HUES6 (cell line): ENCODE results near the gene MAGI1.

Source experiments
- H3K27ac ChIP-seq: 2 replicates; pipeline ENCODE4 v1.7.0; 2013; ENCODE audit warnings: low read depth, mild to moderate bottlenecking, low read length, inconsistent platforms
- H3K27me3 ChIP-seq: 2 replicates; pipeline ENCODE4 v1.6.1; 2013; ENCODE audit warnings: low read length; ENCODE audit not compliant: control insufficient read depth, insufficient read depth
- H3K36me3 ChIP-seq: 2 replicates; pipeline ENCODE4 v1.6.1; 2013; ENCODE audit warnings: low read length; ENCODE audit not compliant: control insufficient read depth, insufficient read depth
- H3K4me1 ChIP-seq: 2 replicates; pipeline ENCODE4 v1.6.1; 2013; ENCODE audit warnings: low read length; ENCODE audit not compliant: control insufficient read depth, insufficient read depth
- H3K4me3 ChIP-seq: 2 replicates; pipeline ENCODE4 v1.5.1; 2013; ENCODE audit warnings: low read depth, low read length
- H3K9ac ChIP-seq: one replicate; pipeline ENCODE4 v1.6.1; 2013; ENCODE audit warnings: mild to moderate bottlenecking, low read length
- H3K9me3 ChIP-seq: 2 replicates; pipeline ENCODE4 v1.6.1; 2013; ENCODE audit warnings: low read depth, low read length; ENCODE audit not compliant: control insufficient read depth, insufficient read depth

MAGI1 gene

DNA sequence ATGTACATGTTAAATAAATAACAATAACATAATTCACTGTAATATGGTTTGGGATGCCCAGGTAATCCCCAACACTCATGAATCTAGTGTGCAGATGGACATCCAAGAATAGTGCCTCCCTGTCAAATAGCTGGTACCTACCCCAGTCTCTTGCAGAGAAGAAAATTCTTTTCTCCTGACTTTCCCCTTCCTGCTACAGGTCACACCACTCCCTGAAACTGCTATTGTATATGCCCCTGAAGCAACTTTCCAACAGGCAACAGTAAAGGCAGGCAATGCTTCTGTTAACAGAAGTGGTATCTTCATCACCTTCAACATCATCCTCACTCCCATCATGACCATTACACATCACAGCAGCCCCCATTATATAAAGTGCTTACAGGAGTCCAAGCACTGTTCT, 431.6 kb downstream of the MAGI1 start:
- H3K4me3 ChIP-seq = no peak overlapping the region
- peaks cover 15% of the 10 kb centered on the region for H3K4me1 ChIP-seq
- no peak overlapping the region for H3K9ac ChIP-seq
- H3K36me3 ChIP-seq = no peaks in the 10 kb centered on the region
- no peak overlapping the region for H3K27ac ChIP-seq
- H3K27me3 ChIP-seq = no peaks in the 10 kb centered on the region
- H3K9me3 ChIP-seq = no peaks in the 10 kb centered on the region

DNA sequence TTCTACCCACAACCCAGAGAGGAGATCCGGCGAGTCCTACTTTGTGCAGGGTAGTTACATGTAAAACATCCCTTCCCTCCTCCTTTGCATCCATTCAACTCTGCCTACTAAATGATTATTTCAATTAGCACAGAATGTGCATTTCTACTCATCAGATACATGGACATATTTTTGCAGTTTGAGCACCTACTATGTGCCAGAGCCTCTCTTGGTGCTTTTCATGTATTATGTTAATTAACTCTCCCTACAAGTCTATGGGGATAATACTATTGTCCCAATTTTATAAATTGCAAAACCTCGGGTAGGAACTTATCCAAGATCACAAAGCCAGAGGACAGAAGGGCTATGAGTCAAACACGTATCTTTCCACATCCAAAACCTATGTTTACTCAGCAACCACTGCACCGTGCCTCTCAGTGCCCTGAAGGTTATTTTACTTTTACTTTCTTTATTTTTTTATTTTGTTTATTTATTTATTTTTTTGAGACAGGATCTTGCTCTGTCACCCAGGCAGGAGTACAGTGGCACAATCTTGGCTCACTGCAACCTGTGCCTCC, 432.8 kb downstream of the MAGI1 start:
- peaks cover 17% of the 10 kb centered on the region for H3K4me1 ChIP-seq
- no peak overlapping the region for H3K27ac ChIP-seq
- no peaks in the 10 kb centered on the region for H3K36me3 ChIP-seq
- H3K27me3 ChIP-seq = no peaks in the 10 kb centered on the region
- no peaks in the 10 kb centered on the region for H3K9me3 ChIP-seq
- H3K4me3 ChIP-seq = no peak overlapping the region
- H3K9ac ChIP-seq = no peak overlapping the region

DNA sequence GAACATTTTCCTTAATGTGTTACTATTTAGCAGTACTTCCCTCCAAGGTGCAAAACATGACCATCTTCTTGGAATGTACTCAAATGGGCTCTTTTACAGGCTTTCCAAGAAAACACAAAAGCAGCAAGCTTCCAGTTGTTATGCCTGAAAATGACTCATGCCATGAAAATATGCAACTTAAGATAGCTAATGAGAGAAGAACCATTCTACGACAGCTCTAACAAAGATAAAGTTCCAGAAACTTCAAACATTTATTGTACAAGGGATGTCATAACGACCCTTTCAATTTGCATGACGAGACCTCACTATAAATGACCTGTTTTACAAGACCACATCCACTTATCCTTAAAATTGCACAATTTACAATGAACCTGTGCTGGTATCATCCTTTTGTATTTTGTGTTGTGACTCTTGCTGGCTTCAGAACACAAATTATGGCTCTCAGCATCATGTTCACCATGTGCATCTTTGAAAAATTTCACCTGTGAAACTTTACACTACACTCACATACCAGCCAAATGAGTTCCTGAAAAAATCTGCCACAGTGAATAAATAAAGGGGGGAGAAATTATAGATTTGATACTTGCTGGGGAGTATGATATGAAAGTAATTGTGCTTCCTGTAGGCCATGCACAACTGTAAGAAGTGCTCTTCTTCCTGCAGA, 433.7 kb downstream of the MAGI1 start:
- Histone ChIP-seq H3K27ac (no peak overlapping the region), H3K9me3 (no peaks in the 10 kb centered on the region), H3K36me3 (no peaks in the 10 kb centered on the region), H3K4me3 (no peak overlapping the region), H3K27me3 (no peaks in the 10 kb centered on the region), H3K4me1 (peaks cover 22% of the 10 kb centered on the region), H3K9ac (no peak overlapping the region)

DNA sequence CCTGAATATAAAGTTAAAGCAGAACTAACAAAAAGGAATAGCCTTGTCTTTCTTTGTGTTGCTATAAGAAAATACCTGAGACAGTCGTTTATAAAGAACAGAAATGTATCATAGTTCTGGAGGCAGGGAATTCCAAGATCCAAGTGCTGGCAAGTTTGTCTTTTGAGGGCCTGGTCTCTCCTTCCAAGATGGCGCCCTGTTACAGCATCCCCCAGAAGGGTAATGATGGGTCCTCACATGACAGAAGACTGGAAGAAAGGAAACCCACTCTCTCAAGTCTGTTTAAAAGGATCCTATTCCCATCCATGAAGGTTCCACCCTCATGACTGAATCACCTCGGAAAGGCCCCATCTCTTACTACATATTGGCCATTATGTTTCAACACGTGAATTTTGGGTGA, 435.1 kb downstream of the MAGI1 start:
- H3K4me1 ChIP-seq = peaks cover 28% of the 10 kb centered on the region
- no peaks in the 10 kb centered on the region for H3K9me3 ChIP-seq
- no peak overlapping the region for H3K4me3 ChIP-seq
- no peak overlapping the region for H3K9ac ChIP-seq
- no peaks in the 10 kb centered on the region for H3K36me3 ChIP-seq
- H3K27ac ChIP-seq = no peak overlapping the region
- no peaks in the 10 kb centered on the region; the same call in 1 of the 2 replicates for H3K27me3 ChIP-seq

DNA sequence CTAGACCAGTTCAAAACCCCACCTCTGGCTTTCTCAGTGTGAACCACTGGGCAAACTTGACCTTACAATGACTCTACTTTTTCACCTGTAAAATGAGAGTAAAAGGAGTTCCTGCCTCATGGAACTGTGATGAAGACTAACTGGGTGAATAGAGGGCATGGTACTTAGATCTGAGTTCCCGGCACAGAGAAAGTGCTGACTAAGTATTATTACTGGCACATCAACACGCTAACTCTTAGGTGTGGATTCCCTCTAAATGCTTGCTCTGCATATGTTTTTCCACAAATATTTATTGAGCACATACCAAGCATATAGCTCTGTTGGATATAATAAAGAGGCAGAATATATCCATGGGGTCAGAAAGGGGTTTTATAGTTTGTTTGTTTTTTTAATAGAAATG, 437.8 kb downstream of the MAGI1 start:
- no peaks in the 10 kb centered on the region for H3K9me3 ChIP-seq
- H3K4me3 ChIP-seq = no peak overlapping the region
- H3K27ac ChIP-seq = no peak overlapping the region
- H3K4me1 ChIP-seq = peaks cover 34% of the 10 kb centered on the region
- H3K36me3 ChIP-seq = no peaks in the 10 kb centered on the region
- no peak overlapping the region for H3K9ac ChIP-seq
- H3K27me3 ChIP-seq = no peaks in the 10 kb centered on the region; the same call in 1 of the 2 replicates

DNA sequence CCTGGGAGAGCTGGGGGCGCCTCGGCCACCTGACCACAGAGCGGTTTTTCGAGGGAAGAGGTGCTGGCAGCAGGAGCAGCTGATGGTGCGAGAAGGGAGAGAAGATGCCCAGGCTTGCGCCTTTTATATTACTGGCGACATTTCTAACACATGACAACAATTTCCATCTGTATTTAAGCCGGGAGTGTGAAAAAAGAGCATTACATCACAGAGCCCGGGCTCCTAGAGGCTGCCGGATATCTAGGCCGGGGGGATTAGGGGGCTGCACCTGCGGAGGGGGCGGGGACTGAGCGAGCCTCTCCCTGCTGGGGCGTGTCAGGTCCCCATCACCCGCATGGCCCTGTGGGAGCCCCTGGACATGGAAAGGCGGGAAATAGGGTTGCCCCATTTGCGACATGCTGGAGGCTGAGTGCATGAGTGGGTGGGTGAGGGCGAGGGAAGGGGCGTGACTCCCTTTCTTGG, 440.7 kb downstream of the MAGI1 start:
- Histone ChIP-seq H3K27ac (peak overlapping the region; percentile 96; the same call in 1 of the 2 replicates), H3K4me1 (peaks cover 56% of the 10 kb centered on the region), H3K27me3 (no peaks in the 10 kb centered on the region; the same call in 1 of the 2 replicates), H3K9ac (peak overlapping the region; percentile 96), H3K9me3 (no peaks in the 10 kb centered on the region), H3K36me3 (no peaks in the 10 kb centered on the region), H3K4me3 (peak overlapping the region; percentile 75)

DNA sequence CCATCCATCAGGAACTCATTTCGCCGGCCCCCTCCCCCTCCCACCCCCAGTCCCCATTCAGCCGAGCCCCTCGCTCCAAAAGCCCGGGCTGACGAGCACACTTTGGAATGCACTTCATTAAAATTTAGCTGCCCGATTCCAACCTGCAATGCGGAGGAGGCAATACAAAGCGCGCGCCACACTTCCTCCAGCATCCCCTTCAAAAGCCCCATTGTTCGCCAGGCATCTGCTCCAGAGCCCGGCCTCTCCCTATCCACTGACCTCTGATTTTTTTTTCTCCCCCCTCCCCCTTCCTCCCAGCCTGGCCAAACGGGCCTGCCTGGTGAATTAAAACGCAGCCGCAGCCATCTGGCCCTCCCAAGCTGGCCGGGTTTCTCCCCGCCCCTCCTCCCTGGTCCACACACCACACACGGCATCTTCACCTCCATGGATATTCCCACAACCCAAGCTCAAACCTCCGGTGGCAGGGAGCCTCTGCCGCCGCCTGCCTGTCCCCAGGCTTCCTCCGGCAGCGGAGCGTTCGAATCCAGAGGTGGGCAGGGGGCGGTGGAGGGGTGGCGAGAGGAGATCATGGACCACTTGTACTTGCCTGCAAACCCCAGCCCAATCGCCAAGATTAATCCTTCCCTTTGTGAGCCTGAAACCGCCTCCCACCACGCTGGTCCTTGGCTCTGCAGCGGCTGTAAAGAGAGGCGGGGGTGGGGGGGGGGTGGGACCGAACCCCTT, 441.3 kb downstream of the MAGI1 start:
- Histone ChIP-seq H3K27me3 (no peaks in the 10 kb centered on the region; the same call in 1 of the 2 replicates), H3K9me3 (no peaks in the 10 kb centered on the region), H3K4me1 (peaks cover 56% of the 10 kb centered on the region), H3K36me3 (no peaks in the 10 kb centered on the region), H3K9ac (peak overlapping the region; percentile 96), H3K4me3 (peak overlapping the region; percentile 75), H3K27ac (peak overlapping the region; percentile 96)

DNA sequence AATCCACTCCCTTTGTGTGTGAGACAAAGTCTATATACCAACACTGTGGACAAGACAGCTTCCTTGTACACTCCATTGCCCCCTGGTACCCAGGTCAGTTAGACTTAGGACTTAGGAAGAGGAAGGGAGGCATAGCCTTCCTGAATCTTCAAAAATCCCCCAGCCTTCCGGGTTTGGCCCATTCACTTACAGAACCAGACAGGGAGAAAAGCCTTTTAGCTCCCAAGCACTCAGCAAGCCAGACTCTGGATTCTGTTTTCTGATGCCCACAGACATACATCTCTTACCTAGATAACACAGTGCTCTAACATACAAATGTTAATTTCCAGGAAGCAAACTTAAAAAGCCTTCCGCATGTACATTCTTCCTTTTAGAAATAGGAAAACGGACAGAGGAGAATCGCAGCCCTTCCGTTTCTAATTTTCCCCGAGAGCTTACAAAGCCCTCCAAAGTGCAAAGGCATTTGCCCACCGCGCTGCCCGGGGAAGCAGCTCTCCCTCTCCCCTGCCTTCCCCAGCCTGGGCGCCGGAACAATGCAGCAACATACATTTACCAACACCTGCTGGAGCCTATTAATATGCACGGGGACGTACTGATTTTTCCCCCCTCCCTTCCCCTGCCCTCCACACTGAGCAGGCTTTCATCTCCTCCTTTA, 442.0 kb downstream of the MAGI1 start:
- Histone ChIP-seq H3K9ac (peak overlapping the region; percentile 76), H3K27me3 (no peaks in the 10 kb centered on the region; the same call in 1 of the 2 replicates), H3K4me1 (peaks cover 56% of the 10 kb centered on the region), H3K27ac (peak overlapping the region; percentile 82), H3K9me3 (no peaks in the 10 kb centered on the region), H3K4me3 (peak overlapping the region; percentile 75), H3K36me3 (no peaks in the 10 kb centered on the region)

DNA sequence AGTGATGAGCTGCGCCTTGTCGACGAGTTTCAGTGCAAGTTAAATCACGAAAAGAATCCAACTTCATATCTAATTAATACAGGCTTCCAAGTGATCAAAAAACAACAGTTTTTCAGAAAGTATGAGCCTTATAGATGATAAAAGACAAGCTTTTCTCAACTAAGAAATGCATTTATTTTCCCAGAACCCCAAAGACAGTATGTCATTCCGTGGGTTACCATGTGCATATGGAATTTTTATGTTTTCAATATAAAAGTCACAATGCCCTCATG, 442.8 kb downstream of the MAGI1 start:
- H3K36me3 ChIP-seq = no peaks in the 10 kb centered on the region
- no peaks in the 10 kb centered on the region; the same call in 1 of the 2 replicates for H3K27me3 ChIP-seq
- H3K4me3 ChIP-seq = peak overlapping the region; percentile 75
- no peak overlapping the region for H3K27ac ChIP-seq
- peaks cover 54% of the 10 kb centered on the region for H3K4me1 ChIP-seq
- H3K9me3 ChIP-seq = no peaks in the 10 kb centered on the region
- H3K9ac ChIP-seq = peak overlapping the region; percentile 76

DNA sequence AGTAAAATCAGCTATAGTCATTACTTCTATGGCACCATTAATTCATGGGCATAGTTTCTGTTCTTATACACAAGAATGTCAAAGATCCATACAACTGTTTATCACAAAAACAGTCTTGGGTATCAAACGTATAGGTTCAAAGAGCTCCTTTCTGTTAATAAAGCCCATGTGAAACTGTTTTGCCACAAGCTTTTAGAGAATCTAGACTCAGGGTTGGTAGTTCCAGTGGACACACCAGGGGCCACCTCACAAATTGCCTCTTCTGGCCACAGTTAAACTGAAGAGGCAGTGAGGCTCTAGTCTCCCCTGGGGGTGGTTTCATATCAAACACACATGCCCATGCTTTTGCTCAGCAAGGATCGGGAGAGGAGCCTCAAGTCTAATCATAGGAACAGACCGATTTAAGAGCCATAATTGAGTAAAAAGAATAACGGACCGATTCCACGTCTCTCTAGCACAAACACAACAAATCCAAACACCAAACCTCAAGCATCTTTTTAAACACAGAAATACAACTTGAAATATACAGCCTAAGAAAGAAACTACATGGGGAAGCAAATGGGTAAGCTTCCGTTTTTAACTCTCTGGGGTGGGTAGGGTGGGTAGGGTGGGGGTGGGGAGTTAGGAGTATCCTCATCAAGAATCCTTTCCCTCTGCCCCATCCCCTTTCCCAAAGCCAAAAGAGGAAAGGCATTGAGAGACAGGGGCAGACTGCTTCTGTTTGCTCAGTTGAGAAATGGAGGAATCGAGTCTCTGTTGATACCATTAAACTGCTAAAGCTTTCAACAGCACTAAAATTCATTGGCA, 443.3 kb downstream of the MAGI1 start:
- peaks cover 50% of the 10 kb centered on the region for H3K4me1 ChIP-seq
- no peaks in the 10 kb centered on the region for H3K9me3 ChIP-seq
- H3K4me3 ChIP-seq = peak overlapping the region; percentile 75
- no peak overlapping the region for H3K27ac ChIP-seq
- no peaks in the 10 kb centered on the region; the same call in 1 of the 2 replicates for H3K27me3 ChIP-seq
- no peaks in the 10 kb centered on the region for H3K36me3 ChIP-seq
- peak overlapping the region; percentile 76 for H3K9ac ChIP-seq
